BJ (cell line): ENCODE results near the gene UNC45B. TPM values are rescaled to one million over a fixed set of nuclear protein-coding genes. Genes with fewer than 3 reads are reported as not detected.

Source experiments
- CTCF ChIA-PET: fragments of 350-600 bp; formaldehyde crosslinking; extraction: SDS; loops from one replicate; lab custom pipeline; 2021; ENCODE audit warnings: antibody characterized with exemption, inconsistent platforms; lab: Yijun Ruan, JAX
- POLR2A ChIA-PET: fragments of 300-600 bp; sonication (Branson Sonifier 250); formaldehyde crosslinking; extraction: SDS; loops from one replicate; lab custom pipeline; 2021; ENCODE audit warnings: antibody characterized with exemption; lab: Charles Lee
- DNase-seq: peaks from one replicate; pipeline ENCODE4 v3.0.0-alpha.2; 2011; ENCODE audit warnings: low read depth
- H3K27me3 ChIP-seq: 2 replicates; pipeline ENCODE4 v1.6.0; 2011; ENCODE audit warnings: low read length; ENCODE audit not compliant: control insufficient read depth, insufficient read depth
- H3K36me3 ChIP-seq: 2 replicates; pipeline ENCODE4 v1.5.1; 2011; ENCODE audit warnings: low read length; ENCODE audit not compliant: control insufficient read depth, insufficient read depth
- H3K4me3 ChIP-seq: 2 replicates; pipeline ENCODE4 v1.5.1; 2011; ENCODE audit warnings: low read depth, mild to moderate bottlenecking, control low read depth, low read length
- polyA plus RNA-seq: library from polyadenylated mRNA; depleted of rRNA; stranded (reverse); fragments of >200 nt; gene quantifications from 2 replicates; pipeline ENCODE4 v1.2.3, GENCODE V29; 2011
- TF ChIP-seq, protein P1 (sequence below): IDR thresholded peaks from 2 replicates; pipeline ENCODE4 v1.5.1; 2011; ENCODE audit warnings: low read depth, mild to moderate bottlenecking, control low read depth, inconsistent platforms, low read length, moderate library complexity; ENCODE audit not compliant: insufficient read depth

Gene UNC45B
- polyA plus RNA-seq, 1 experiment: not detected

- ChIA-PET CTCF (interaction anchor here (0.6 to 1.8 kb wide), 10 partner anchors 11 to 722 kb away, joined by 3 to 6 read pairs (median 4); no protein-coding TSS in a partner anchor), POLR2A (no interaction called here)
- DNase-seq: no peak
Measured at GRCh38 chr17:35141681-35142466, 5.7 kb upstream of the UNC45B start, which contains the start of gene NLE1. NLE1 (minus strand) TSS chr17:35142303; CDS start chr17:35142275, 28 bp downstream.

DNA sequence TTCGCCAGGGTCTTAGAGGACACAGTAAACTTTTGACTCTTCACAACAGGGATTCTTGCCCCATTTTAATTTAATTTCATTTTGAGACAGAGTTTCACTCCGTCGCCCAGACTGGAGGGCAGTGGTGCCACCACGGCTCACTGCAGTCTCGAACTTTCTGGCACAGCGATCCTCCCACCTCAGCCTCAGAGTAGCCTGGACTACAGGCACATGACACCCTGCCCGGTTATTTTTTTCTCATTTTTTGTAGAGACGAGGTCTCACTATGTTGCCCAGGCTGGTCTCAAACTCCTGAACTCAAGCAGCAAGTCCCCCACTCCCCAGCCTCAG lies 5.2 kb upstream of the UNC45B start:
- POLR2A ChIA-PET: no interaction called here
- Histone ChIP-seq H3K27me3 (no peaks in the 10 kb centered on the region), H3K36me3 (peaks cover 3% of the 10 kb centered on the region), H3K4me3 (peak overlapping the region; percentile 94; the same call in 1 of the 2 replicates)
- TF ChIP-seq, protein P1, sequence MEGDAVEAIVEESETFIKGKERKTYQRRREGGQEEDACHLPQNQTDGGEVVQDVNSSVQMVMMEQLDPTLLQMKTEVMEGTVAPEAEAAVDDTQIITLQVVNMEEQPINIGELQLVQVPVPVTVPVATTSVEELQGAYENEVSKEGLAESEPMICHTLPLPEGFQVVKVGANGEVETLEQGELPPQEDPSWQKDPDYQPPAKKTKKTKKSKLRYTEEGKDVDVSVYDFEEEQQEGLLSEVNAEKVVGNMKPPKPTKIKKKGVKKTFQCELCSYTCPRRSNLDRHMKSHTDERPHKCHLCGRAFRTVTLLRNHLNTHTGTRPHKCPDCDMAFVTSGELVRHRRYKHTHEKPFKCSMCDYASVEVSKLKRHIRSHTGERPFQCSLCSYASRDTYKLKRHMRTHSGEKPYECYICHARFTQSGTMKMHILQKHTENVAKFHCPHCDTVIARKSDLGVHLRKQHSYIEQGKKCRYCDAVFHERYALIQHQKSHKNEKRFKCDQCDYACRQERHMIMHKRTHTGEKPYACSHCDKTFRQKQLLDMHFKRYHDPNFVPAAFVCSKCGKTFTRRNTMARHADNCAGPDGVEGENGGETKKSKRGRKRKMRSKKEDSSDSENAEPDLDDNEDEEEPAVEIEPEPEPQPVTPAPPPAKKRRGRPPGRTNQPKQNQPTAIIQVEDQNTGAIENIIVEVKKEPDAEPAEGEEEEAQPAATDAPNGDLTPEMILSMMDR: no peak
- DNase-seq: no peak
- CTCF ChIA-PET: interaction anchor here (1.0 to 1.8 kb wide), 5 partner anchors 11 to 722 kb away, joined by 3 to 6 read pairs (median 4); no protein-coding TSS in a partner anchor

More at GRCh38 chr17:35141681-35142466, 5.7 kb upstream of the UNC45B start, which contains the start of gene NLE1:
- Histone ChIP-seq H3K27me3 (no peaks in the 10 kb centered on the region), H3K4me3 (peak within 1 kb of the TSS; percentile 94), H3K36me3 (peaks cover 8% of the 10 kb centered on the region)
- TF ChIP-seq, protein P1: peak; percentile 99

- H3K27me3 ChIP-seq: no peaks in the 10 kb centered on the region; the same call in 1 of the 2 replicates
- ChIA-PET CTCF (interaction anchor here (1.0 kb wide), 1 partner anchor 8 kb away, joined by 3 read pairs; no protein-coding TSS in a partner anchor), POLR2A (no interaction called here)
- no peaks in the 10 kb centered on the region for H3K36me3 ChIP-seq
- TF ChIP-seq, protein P1: no peak
- no peak overlapping the region for H3K4me3 ChIP-seq
- DNase-seq: no peak
Measured at GRCh38 chr17:35144840-35145239, 2.8 kb upstream of the UNC45B start.

- TF ChIP-seq, protein P1: no peak
- POLR2A ChIA-PET: no interaction called here
- CTCF ChIA-PET: no interaction called here
Measured at GRCh38 chr17:35146214-35146833, 1.3 kb upstream of the UNC45B start.

DNA sequence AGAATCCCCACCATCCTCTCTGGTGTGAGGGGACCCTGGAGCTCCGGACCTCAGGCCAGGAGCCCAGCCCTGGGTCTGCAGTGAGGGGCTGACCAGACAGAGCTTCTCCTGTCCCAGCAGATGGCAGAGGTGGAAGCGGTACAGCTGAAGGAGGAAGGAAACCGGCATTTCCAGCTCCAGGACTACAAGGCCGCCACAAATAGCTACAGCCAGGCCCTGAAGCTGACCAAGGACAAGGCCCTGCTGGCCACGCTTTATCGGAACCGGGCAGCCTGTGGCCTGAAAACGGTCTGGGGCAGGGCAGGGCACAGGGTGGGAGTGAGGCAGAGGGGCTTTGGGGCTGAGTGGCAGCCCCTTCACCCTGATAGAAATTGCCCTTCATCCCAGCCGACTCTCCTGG lies 527 bp downstream of the UNC45B start:
- Histone ChIP-seq H3K4me3 (no peak overlapping the region), H3K27me3 (peaks cover 3% of the 10 kb centered on the region; the same call in 1 of the 2 replicates), H3K36me3 (no peaks in the 10 kb centered on the region)
- TF ChIP-seq, protein P1: no peak
- ChIA-PET CTCF (interaction anchor here (0.9 to 1.9 kb wide), 2 partner anchors 15 to 17 kb away, joined by 3 read pairs; no protein-coding TSS in a partner anchor), POLR2A (no interaction called here)
- no peak for DNase-seq

More at GRCh38 chr17:35146214-35146833, 1.3 kb upstream of the UNC45B start:
- Histone ChIP-seq H3K27me3 (no peaks in the 10 kb centered on the region; the same call in 1 of the 2 replicates), H3K4me3 (no peak overlapping the region), H3K36me3 (no peaks in the 10 kb centered on the region)
- DNase-seq: no peak
